ENCODE data around the gene CCNB1IP1. TPM values are rescaled to one million over a fixed set of nuclear protein-coding genes. Genes with fewer than 3 reads are reported as not detected.

CCNB1IP1 gene
- polyA plus RNA-seq, 1 of the 3 experiments (the other 2 are of a cell fraction), result 35.4 TPM

DNA sequence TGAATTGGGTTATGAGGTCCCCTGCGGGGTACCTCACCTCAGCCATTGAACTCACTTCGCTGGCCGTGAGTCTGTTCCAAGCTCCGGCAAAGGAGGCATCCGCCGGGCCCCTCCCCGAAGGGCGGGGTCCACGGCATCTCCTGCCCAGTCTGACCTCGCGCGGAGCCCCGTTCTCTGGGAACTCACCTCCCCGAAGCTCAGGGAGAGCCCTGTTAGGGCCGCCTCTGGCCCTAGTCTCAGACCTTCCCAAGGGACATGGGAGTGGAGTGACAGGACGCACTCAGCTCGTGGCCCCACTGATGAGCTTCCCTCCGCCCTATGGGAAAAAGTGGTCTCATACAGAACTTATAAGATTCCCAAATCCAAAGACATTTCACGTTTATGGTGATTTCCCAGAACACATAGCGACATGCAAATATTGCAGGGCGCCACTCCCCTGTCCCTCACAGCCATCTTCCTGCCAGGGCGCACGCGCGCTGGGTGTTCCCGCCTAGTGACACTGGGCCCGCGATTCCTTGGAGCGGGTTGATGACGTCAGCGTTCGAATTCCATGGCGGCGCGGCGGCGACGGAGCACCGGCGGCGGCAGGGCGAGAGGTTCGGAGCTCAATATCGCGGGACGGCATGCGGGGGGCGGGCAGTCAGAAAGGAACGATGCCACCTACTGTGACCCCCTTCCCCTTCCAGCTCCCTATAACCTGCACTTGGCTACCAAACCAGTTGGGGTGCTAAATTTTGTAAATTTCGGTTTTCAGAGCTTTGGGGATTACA is 10.2 kb upstream of the CCNB1IP1 start, which contains the start of gene PARP2 (continued):
- TF ChIP-seq, protein P1, sequence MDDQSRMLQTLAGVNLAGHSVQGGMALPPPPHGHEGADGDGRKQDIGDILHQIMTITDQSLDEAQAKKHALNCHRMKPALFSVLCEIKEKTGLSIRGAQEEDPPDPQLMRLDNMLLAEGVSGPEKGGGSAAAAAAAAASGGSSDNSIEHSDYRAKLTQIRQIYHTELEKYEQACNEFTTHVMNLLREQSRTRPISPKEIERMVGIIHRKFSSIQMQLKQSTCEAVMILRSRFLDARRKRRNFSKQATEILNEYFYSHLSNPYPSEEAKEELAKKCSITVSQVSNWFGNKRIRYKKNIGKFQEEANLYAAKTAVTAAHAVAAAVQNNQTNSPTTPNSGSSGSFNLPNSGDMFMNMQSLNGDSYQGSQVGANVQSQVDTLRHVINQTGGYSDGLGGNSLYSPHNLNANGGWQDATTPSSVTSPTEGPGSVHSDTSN (IDR thresholded peaks at IDR 0.05), result peak; percentile 85
- TF ChIP-seq ZBTB33 (IDR thresholded peaks at IDR 0.05; ENCODE audit: borderline replicate concordance, low read depth) (peak; percentile 92; the same call in 1 of the 2 replicates), YY1 (IDR thresholded peaks at IDR 0.05; ENCODE audit: low read depth) (peak; percentile 89), GATA2 (CRISPR knock-in tag; IDR thresholded peaks at IDR 0.05) (no peak), EZH2phosphoT487 (IDR thresholded peaks at IDR 0.05; ENCODE audit: borderline replicate concordance, low read depth) (no peak), REST (IDR thresholded peaks at IDR 0.05; ENCODE audit: low read depth, low read length) (peak; percentile 30; the same call in 1 of the 2 replicates), RAD21 (IDR thresholded peaks at IDR 0.05; ENCODE audit: low read length) (no peak), FOSL2 (IDR thresholded peaks at IDR 0.05; ENCODE audit: borderline replicate concordance, low read depth) (peak; percentile 1; the same call in 1 of the 2 replicates), FOXJ3 (CRISPR knock-in tag; IDR thresholded peaks at IDR 0.05) (no peak), GABPA (IDR thresholded peaks at IDR 0.05; ENCODE audit: low read depth) (no peak)
- TF ChIP-seq, protein P2, sequence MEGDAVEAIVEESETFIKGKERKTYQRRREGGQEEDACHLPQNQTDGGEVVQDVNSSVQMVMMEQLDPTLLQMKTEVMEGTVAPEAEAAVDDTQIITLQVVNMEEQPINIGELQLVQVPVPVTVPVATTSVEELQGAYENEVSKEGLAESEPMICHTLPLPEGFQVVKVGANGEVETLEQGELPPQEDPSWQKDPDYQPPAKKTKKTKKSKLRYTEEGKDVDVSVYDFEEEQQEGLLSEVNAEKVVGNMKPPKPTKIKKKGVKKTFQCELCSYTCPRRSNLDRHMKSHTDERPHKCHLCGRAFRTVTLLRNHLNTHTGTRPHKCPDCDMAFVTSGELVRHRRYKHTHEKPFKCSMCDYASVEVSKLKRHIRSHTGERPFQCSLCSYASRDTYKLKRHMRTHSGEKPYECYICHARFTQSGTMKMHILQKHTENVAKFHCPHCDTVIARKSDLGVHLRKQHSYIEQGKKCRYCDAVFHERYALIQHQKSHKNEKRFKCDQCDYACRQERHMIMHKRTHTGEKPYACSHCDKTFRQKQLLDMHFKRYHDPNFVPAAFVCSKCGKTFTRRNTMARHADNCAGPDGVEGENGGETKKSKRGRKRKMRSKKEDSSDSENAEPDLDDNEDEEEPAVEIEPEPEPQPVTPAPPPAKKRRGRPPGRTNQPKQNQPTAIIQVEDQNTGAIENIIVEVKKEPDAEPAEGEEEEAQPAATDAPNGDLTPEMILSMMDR (IDR thresholded peaks at IDR 0.05), result no peak
- TF ChIP-seq, protein P3, sequence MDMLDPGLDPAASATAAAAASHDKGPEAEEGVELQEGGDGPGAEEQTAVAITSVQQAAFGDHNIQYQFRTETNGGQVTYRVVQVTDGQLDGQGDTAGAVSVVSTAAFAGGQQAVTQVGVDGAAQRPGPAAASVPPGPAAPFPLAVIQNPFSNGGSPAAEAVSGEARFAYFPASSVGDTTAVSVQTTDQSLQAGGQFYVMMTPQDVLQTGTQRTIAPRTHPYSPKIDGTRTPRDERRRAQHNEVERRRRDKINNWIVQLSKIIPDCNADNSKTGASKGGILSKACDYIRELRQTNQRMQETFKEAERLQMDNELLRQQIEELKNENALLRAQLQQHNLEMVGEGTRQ (IDR thresholded peaks at IDR 0.05; ENCODE audit: borderline replicate concordance, low read depth, low read length), result no peak
